OCI-LY3 (cell line): ENCODE results near the gene DEPDC5.

Experiments used
- EZH2phosphoT487 ChIP-seq: fragments of 200-600 bp; shearing (Covaris generic); IDR thresholded peaks from 2 replicates; pipeline ENCODE4 v1.6.1; 2018; ENCODE audit warnings: antibody characterized with exemption, mixed run types, low read depth
- TF ChIP-seq, protein P1 (sequence below): fragments of 200-600, 300-600 bp; sonication (generic); IDR thresholded peaks from 2 replicates; pipeline ENCODE4 v1.5.1; 2014; ENCODE audit warnings: antibody characterized with exemption, low read length, low read depth

- TF ChIP-seq, protein P1, sequence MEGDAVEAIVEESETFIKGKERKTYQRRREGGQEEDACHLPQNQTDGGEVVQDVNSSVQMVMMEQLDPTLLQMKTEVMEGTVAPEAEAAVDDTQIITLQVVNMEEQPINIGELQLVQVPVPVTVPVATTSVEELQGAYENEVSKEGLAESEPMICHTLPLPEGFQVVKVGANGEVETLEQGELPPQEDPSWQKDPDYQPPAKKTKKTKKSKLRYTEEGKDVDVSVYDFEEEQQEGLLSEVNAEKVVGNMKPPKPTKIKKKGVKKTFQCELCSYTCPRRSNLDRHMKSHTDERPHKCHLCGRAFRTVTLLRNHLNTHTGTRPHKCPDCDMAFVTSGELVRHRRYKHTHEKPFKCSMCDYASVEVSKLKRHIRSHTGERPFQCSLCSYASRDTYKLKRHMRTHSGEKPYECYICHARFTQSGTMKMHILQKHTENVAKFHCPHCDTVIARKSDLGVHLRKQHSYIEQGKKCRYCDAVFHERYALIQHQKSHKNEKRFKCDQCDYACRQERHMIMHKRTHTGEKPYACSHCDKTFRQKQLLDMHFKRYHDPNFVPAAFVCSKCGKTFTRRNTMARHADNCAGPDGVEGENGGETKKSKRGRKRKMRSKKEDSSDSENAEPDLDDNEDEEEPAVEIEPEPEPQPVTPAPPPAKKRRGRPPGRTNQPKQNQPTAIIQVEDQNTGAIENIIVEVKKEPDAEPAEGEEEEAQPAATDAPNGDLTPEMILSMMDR: no peak
- TF ChIP-seq EZH2phosphoT487: no peak
Observed at GRCh38 chr22:31923136-31923535, 169.3 kb downstream of the DEPDC5 start.
